HL-60/S4 treated with phorbol 12-myristate 13-acetate at 8.2 ng/mL for 4 days and 3 days (cell line): ENCODE data around the gene SV2C.

Experiments
- in situ Hi-C: fragments of 300-500 bp; cut with MboI; formaldehyde crosslinking; loops from 2 replicates; pipeline ENCODE4 v1.15.0; 2022; ENCODE audit warnings: low sequenced_read_pairs

SV2C gene

GRCh38 chr5:76249621-76250020 lies 166.4 kb downstream of the SV2C start:
- in situ Hi-C loops: no loop called here

GRCh38 chr5:76250463-76250862 lies 167.3 kb downstream of the SV2C start:
- in situ Hi-C loops: no loop called here

GRCh38 chr5:76251656-76252055 lies 168.5 kb downstream of the SV2C start:
- in situ Hi-C loops: no loop called here

GRCh38 chr5:76252437-76252836 lies 169.3 kb downstream of the SV2C start:
- in situ Hi-C loops: no loop called here

GRCh38 chr5:76256116-76256889 lies 173.1 kb downstream of the SV2C start:
- in situ Hi-C loops: no loop called here

GRCh38 chr5:76257225-76257833 lies 174.1 kb downstream of the SV2C start:
- in situ Hi-C loops: no loop called here

GRCh38 chr5:76257897-76258296 lies 174.7 kb downstream of the SV2C start:
- in situ Hi-C loops: no loop called here

GRCh38 chr5:76264681-76265080 lies 181.5 kb downstream of the SV2C start:
- in situ Hi-C loops: no loop called here

GRCh38 chr5:76269259-76269931 lies 186.2 kb downstream of the SV2C start:
- in situ Hi-C loops: no loop called here

GRCh38 chr5:76269932-76270610 lies 186.9 kb downstream of the SV2C start:
- in situ Hi-C loops: no loop called here

- in situ Hi-C loops: no loop called here
Measured at GRCh38 chr5:76271836-76272235, 188.7 kb downstream of the SV2C start.

GRCh38 chr5:76273206-76273885 lies 190.2 kb downstream of the SV2C start:
- in situ Hi-C loops: no loop called here

- in situ Hi-C loops: no loop called here
Measured at GRCh38 chr5:76274571-76274970, 191.4 kb downstream of the SV2C start.

GRCh38 chr5:76277736-76278135 lies 194.6 kb downstream of the SV2C start:
- in situ Hi-C loops: no loop called here

- in situ Hi-C loops: no loop called here
Measured at GRCh38 chr5:76278261-76278789, 195.1 kb downstream of the SV2C start.

- in situ Hi-C loops: no loop called here
Measured at GRCh38 chr5:76280494-76280893, 197.3 kb downstream of the SV2C start.

- in situ Hi-C loops: no loop called here
Measured at GRCh38 chr5:76283670-76284069, 200.5 kb downstream of the SV2C start.

- in situ Hi-C loops: no loop called here
Measured at GRCh38 chr5:76289692-76290091, 206.5 kb downstream of the SV2C start.

GRCh38 chr5:76290321-76290757 lies 207.2 kb downstream of the SV2C start:
- in situ Hi-C loops: no loop called here

GRCh38 chr5:76291305-76292077 lies 208.3 kb downstream of the SV2C start:
- in situ Hi-C loops: no loop called here
